Liver (tissue), 10 donors: ENCODE measurements around the gene ZNF558. TPM values are rescaled to one million over a fixed set of nuclear protein-coding genes. Genes with fewer than 3 reads are reported as not detected.
"Not testable (repeated sequence)": the region's sequence is repeated elsewhere in the genome, so short reads cannot be mapped to it uniquely, and the experiment has no call there.

ENCODE experiments used
- DNase-seq: peaks from one replicate; pipeline ENCODE4 v3.0.0-alpha.2; 2017; ENCODE audit warnings: low spot score
- H3K27ac ChIP-seq, 2 donors: one replicate each; pipeline ENCODE4 v1.7.0; 2013; ENCODE audit warnings: inconsistent platforms in 2 of 2, low read length in 2 of 2, control low read depth in 1 of 2, low read depth in 1 of 2, mild to moderate bottlenecking in 1 of 2
- H3K27me3 ChIP-seq, 4 donors: one replicate each; pipeline versions ENCODE4 v1.6.1 to v1.7.0; 2013; ENCODE audit warnings: low read length in 3 of 4, inconsistent platforms in 1 of 4, mild to moderate bottlenecking in 1 of 4, moderate library complexity in 1 of 4; ENCODE audit not compliant: control insufficient read depth in 4 of 4, insufficient read depth in 4 of 4
- H3K36me3 ChIP-seq, 4 donors: one replicate each; pipeline versions ENCODE4 v1.6.1 to v1.7.0; 2013; ENCODE audit warnings: low read length in 3 of 4, mild to moderate bottlenecking in 3 of 4, low read depth in 1 of 4, moderate library complexity in 1 of 4; ENCODE audit not compliant: control insufficient read depth in 4 of 4, insufficient read depth in 3 of 4
- H3K4me1 ChIP-seq, 4 donors: one replicate each; pipeline versions ENCODE4 v1.6.1 to v1.7.0; 2013; ENCODE audit warnings: low read length in 3 of 4, mild to moderate bottlenecking in 3 of 4, moderate library complexity in 1 of 4; ENCODE audit not compliant: control insufficient read depth in 4 of 4, insufficient read depth in 4 of 4
- H3K4me3 ChIP-seq, 3 donors: one replicate each; pipeline versions ENCODE4 v1.6.1 to v1.7.0; 2013; ENCODE audit warnings: low read length in 3 of 3, control low read depth in 1 of 3, low read depth in 1 of 3, mild to moderate bottlenecking in 1 of 3
- H3K9ac ChIP-seq, 2 donors: one replicate each; pipeline ENCODE4 v1.7.0; 2013; ENCODE audit warnings: low read length in 2 of 2, mild to moderate bottlenecking in 2 of 2, moderate library complexity in 2 of 2, control low read depth in 1 of 2, low read depth in 1 of 2
- H3K9me3 ChIP-seq, 4 donors: one replicate each; pipeline versions ENCODE4 v1.6.1 to v1.7.0; 2013; ENCODE audit warnings: low read length in 3 of 4; ENCODE audit not compliant: control insufficient read depth in 4 of 4
- WGBS: extraction: QIAGEN DNeasy Blood & Tissue Kit; methylation state at CpG from one replicate; pipeline ENCODE4 v1.1.7; 2013; 5-methylcytosine and 5-hydroxymethylcytosine counted together
- polyA plus RNA-seq, 2 donors: library from polyadenylated mRNA; stranded (reverse) in 1 of 2; unstranded in 1 of 2; fragments of 200-250 nt in 1 of 2; fragments of >200 nt in 1 of 2; fragmentation: Nextera tagmentation in 1 of 2; extraction: Ambion mirVana in 1 of 2; gene quantifications; one replicate each; pipeline versions ENCODE4 v1.2.1 to v1.2.3, GENCODE V29; 2013 to 2015
- small RNA-seq: library from RNA; depleted of rRNA; stranded (forward); fragments of <200 nt; gene quantifications from one replicate; pipeline ENCODE3, GENCODE V24; 2014
- total RNA-seq, 2 donors: library from RNA; depleted of rRNA; stranded (reverse); fragments of >200 nt; gene quantifications; one replicate each; pipeline ENCODE4 v1.2.3, GENCODE V29; 2014
- donor health status: healthy.
- donor health status: healthy.
- donor health status: healthy.
- donor health status: healthy.
- donor health status: healthy.

The ZNF558 gene
- total and polyA plus RNA-seq, 4 donors = 4.9 to 21.2 (median 7.0) TPM

DNA sequence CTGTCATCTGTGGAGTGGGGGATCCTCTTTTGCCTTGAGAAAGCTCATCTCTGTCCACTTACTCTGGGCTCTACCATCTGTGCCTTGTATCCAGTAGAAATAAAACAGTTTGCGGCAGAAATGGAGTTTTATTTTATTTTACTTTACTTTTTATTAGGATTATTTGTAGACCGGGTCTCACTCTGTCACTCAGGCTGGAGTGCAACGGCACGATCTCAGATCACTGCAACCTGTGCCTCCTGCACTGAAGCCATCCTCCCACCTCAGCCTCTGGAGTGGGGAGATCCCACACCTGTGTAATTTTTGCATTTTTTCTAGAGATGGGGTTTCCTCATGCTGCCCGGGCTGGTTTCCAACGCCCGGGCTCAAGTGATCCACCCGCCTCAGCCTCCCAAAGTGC lies 62.8 kb downstream of the ZNF558 start:
- not testable (repeated sequence) for DNase-seq, H3K4me1 ChIP-seq, H3K4me3 ChIP-seq, H3K36me3 ChIP-seq, H3K27me3 ChIP-seq, H3K9ac ChIP-seq, H3K9me3 ChIP-seq, H3K27ac ChIP-seq
- 86% methylated on average over 3 of the region's 8 CpGs for WGBS

DNA sequence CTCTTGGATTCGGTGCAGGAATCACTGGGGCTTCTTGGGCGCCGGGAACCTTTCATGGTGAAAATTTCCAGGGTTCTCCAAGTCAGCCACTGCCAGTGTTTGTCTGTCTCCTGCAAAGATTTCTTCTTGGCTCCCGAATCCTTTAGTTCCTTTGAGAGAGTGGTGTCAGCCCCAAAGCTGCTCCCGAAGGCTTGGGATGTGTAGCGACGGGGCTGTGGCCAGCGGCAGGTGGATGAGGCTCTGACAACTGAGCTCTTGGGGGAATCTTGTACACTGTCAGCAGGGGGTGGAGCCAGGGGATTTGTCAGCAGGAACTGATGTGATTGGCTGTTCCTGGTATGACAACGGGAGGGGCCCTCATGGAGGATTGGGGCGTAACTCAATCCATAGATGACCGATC lies 64.8 kb downstream of the ZNF558 start:
- H3K27me3 ChIP-seq, H3K9ac ChIP-seq, H3K4me3 ChIP-seq, H3K27ac ChIP-seq, H3K4me1 ChIP-seq, H3K36me3 ChIP-seq, H3K9me3 ChIP-seq, DNase-seq: not testable (repeated sequence)
- 79% methylated on average over 5 of the region's 11 CpGs for WGBS

Small RNAs within 50 kb of the gene (small RNA-seq; reads per million reads assigned to genes)
- not detected for gene AC012616.1

Other genes starting within 250 kb of the ZNF558 start
- gene ADAMTS10, start 221.6 kb downstream of the ZNF558 start, total RNA-seq = 10 to 100 TPM in 1 of 2 donors, 1 to 10 TPM in 1; 4.7 to 10.1 TPM
- gene ADAMTS10, start 221.6 kb downstream of the ZNF558 start, polyA plus RNA-seq = 1 to 10 TPM; 1.2 to 2.6 TPM
- gene NFILZ, start 201.7 kb downstream of the ZNF558 start, total RNA-seq = not detected
- gene NFILZ, start 201.7 kb downstream of the ZNF558 start, polyA plus RNA-seq = not detected
- gene ACTL9, start 133.5 kb downstream of the ZNF558 start, total RNA-seq = not detected
- gene ACTL9, start 133.5 kb downstream of the ZNF558 start, polyA plus RNA-seq = not detected
- not detected for gene OR2Z1, start 110.7 kb downstream of the ZNF558 start, total RNA-seq
- not detected for gene OR2Z1, start 110.7 kb downstream of the ZNF558 start, polyA plus RNA-seq
- not detected for gene MBD3L1, start 73 bp upstream of the ZNF558 start, total RNA-seq
- gene MBD3L1, start 73 bp upstream of the ZNF558 start, polyA plus RNA-seq = not detected
- gene MUC16, start 178.1 kb upstream of the ZNF558 start, total RNA-seq = under 1 TPM in 1 of 2 donors, not detected in 1; under 0.01 TPM
- gene MUC16, start 178.1 kb upstream of the ZNF558 start, polyA plus RNA-seq = not detected